ENCODE results near the gene SLC15A4.
"Not testable (repeated sequence)": the region's sequence is repeated elsewhere in the genome, so short reads cannot be mapped to it uniquely, and the experiment has no call there.

SLC15A4 gene

DNA sequence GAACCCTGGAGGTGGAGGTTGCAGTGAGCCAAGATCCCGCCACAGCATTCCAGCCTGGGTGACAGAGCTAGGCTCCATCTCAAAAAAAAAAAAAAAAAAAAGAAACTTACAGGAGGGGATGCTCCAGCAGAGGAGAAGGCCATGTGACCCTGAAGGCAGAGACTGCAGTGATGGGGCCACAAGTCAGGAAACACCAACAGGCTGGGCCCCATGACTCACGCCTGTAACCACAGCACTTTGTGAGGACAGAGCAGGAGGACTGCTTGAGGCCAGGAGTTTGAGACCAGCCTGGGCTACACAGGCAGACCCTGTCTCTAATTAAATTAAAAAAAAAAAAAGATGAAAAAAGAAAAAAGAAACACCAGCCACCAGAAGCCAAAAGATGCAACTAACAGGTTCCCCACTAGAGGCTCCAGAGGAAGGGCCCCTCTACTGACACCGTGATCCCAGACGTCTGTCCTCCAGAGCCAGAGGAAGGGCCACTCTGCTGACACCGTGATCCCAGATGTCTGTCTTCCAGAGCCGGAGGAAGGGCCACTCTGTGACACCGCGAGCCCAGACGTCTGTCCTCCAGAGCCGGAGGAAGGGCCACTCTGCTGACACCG lies 20.4 kb upstream of the SLC15A4 start:
- no peak for DNase-seq (ENCODE audit: low spot score)

DNA sequence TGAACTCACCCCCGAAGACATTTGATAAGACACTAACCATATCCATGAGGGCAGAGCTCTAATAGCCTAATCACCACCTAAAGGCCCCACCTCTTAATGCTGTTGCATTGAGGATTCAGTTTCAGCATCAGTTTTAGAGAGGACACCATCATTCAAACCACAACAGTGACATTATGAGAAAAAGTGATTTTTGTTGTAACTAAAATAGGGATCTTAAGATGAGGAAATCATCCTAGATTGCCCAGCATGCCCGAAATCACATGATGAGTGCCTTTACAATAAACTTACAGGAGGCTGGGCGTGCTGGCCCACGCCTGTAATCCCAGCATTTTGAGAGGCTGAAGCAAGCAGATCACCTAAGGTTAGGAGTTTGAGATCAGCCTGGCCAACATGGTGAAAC lies 19.8 kb upstream of the SLC15A4 start:
- DNase-seq (ENCODE audit: low spot score), result no peak

DNA sequence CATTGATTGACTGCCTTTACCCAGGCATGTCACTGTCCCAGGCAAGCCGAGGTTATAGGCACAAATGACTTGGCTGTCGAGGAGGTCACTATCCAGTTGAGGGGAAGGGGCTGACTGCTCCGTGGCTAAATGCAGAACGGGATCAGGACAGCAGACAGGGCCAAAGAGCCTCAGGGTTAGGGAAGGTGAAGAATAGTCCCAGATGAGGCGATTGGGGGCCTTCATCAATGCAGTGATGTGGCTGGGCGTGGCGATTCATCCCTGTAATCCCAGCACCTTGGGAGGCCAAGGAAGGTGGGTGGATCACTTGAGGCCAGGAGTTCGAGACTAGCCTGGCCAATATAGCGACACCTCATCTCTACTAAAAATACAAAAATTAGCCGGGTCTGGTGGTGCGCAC lies 18.8 kb upstream of the SLC15A4 start:
- DNase-seq (ENCODE audit: low spot score), result no peak

DNA sequence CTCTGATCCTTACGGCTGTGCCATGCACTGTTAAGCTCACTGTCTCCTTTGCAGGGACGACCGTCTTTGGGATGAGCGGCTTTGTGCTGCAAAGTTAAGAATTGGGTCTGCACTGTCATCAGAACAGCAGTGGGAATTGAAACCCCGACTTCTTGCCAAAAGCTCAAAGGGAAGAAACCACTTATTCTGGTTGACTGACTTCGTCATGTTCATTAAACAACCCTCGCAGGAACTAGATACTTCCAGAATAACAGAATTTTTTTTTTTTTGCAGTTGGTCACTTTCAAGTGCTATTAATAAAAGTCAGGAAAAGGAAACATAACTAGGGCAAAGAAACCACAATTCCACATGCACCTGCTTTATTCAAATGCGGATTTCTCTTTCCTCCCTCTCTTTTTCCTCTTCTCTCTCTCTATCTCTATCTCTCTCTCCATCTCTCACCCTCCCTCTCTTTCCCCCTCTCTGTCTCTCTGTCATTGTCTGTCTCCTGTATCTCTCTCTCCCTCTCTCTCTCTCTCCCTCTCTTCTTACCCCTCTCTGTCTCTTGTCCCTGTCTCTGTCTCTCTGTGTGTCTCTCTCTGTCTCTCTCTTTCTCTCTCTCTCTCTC lies 17.2 kb upstream of the SLC15A4 start:
- peak; percentile 51 for DNase-seq (ENCODE audit: low spot score)

DNA sequence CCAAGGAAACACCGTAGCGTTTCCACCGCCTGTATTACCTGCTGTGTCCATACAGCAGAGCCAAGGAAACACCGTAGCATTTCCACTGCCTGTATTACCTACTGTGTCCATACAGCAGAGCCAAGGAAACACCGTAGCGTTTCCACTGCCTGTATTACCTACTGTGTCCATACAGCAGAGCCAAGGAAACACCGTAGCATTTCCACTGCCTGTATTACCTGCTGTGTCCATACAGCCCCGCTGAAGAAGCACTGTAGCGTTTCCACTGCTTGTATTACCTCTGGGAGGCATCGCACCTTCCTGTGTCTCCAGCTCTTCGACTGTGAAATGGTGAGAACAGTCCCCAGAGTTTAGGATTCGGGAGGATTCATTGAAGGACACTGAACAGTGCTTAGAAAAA lies 16.1 kb upstream of the SLC15A4 start:
- DNase-seq (ENCODE audit: low spot score), result not testable (repeated sequence)

DNA sequence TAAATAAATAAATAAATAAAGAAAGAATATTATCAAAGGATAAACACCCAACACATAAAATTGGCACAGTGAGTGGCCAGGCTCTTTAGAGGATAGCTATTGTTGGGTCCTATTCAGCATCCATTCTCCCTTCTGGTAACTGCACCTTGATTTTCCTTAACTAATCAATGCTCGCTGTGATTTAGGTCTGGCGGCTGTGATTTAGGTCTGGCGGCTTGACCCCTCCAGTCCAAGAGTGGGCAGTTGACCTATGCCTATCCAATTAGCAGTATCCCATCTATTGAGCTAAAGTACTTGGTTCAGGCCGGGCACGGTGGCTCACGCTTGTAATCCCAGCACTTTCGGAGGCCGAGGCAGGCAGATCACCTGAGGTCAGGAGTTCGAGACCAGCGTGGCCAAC lies 9.7 kb upstream of the SLC15A4 start:
- no peak for DNase-seq (ENCODE audit: low spot score)

DNA sequence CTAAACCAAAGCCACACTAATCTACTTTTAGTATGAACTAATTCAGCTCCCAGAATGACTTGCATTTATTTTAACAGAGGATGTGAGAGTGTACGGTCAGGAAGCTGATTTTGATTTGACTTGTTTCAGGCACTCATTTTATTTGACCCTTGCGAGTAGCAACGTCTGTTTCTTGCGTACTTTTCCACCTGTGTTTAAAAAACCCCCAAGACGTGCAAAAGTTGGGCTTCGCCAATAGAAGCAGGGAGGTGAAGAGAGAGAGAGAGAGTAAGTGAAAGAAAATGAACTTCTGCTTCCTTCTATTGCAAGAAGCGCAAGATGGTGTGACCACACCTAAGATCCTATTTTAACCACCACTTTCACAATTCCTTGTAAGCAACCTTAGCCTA lies 6.7 kb upstream of the SLC15A4 start:
- DNase-seq (ENCODE audit: low spot score), result no peak

DNA sequence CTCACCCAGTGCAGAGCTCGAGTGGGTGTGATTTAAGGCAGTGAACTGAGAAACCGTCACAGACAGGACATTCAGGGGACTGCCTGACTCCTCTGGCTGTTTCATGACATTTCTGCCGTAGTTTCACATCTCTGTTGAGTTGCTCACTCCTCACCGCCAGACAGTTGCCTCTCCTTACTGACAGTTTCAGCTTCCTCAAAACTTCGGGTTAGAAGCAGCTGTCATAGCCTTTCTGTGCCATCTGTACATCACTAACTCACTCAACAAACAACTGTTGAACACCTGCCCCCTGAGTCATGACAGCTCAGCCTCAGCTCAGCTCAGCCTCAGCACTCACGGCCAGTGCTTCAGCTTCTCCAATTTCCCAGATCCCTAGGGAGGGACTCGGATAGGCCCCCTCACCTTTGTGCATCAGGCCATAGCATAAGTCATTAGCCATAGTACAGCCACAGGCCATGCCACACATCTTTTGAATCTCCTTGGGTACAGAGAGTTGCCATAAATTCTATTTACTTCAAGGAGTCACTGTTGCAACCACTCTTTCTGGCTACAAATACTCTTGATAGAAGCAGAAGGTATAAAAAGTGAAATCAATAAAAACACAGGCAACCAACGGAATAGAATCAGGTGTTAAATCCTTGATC lies 6.2 kb upstream of the SLC15A4 start:
- DNase-seq (ENCODE audit: low spot score), result no peak

DNA sequence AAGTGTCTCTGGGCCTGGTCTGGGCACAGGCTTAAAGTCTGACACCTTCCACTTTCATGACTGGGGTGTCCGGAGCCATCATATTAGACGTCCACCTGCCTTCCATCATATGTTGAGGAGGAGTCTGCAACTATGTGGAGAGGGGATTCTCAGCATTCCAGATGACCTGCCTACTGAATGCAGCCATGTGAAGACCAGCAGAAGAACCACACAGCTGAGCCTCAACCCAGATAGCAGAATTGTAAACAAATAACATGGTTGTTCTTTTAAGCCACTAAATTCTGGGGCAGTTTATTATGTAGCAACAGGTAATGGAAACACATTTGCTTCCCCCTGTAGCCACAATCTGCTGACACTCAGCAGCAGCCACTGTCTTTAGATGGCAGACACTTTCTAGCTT lies 4.0 kb upstream of the SLC15A4 start:
- no peak for DNase-seq (ENCODE audit: low spot score)

DNA sequence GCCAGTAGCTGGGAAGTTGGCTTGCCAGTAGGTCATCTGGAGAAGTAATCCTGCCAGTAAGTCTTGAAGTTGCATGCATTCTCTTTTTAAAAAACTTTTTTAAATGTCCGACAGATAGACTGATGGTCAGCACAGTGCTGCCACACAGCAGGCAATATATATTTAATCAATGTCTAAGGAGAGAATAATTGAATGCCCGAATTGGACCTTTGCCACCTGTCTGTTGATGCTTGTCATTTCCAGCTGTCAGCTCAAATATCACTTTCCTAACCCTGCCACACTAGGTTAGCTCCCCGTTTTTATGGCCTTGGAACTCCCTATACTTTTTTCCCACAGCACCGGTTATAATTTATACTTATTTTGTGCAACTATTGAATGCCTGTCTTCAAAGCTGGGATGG lies 2.1 kb upstream of the SLC15A4 start:
- DNase-seq (ENCODE audit: low spot score), result no peak

DNA sequence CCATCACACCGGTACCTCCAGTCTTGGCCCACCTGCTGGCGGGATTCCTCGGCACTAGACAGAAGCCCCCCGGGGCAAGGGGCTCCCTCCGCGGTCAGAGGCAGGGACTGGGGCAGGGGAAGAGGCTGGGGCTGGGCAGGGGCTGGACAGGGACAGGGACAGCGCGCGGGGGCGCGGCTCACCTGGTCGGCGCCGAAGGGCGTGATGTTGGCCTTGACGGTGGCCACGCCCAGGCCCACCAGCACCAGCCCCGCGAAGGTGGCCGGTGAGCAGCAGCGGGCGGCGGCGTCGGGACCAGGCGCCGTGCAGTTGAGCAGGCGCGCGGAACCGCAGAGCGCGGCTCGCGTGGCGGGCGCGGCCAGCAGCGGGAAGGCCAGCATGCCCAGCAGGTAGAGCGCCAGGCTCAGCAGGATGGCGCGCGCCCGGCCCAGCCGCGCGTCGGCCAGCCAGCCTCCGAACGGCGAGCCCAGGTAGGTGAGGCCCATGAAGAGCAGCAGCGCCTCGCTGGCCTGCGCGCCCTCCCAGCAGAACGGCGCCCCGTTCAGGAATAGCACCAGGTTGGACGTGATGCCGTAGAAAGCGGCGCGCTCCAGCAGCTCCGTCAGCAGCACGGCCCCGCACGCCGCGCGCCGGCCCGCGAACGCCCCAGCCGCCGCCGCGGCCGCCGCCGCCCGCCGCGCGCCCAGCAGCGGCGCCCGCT lies 392 bp downstream of the SLC15A4 start:
- DNase-seq (ENCODE audit: low spot score), result no peak

DNA sequence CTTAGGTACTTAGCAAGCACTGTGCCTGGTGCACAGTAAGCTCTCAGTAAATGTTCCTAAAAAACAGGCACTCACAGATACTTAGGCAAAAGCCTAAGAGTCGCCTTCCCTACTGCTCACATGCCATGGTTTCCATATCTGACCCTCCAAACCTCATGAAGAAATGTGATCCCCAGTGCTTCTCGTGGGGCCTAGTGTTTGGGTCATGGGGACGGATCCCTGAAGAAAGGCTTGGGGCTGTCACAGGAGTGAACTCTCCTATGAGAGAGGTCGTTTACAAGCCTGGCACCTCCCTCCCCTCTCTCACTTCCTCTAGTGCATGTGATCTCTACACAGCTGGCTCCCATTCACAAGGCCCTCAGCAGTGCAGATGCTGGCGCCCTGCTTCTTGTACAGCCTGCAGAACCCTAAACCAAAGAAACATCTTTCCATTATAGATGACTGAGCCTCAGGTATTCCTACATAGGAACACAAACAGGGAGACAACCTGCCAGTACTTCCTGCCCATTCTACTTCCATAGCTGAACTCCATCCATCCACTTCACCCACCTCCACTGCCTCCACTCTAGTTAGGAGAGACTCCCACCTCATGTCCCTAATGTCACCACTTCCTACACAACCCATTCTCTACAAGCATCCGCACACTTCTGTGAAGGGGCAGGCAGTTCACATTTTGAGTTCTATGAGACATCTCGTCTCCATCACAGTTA lies 2.9 kb downstream of the SLC15A4 start:
- peak; percentile 71 for DNase-seq (ENCODE audit: low spot score)

DNA sequence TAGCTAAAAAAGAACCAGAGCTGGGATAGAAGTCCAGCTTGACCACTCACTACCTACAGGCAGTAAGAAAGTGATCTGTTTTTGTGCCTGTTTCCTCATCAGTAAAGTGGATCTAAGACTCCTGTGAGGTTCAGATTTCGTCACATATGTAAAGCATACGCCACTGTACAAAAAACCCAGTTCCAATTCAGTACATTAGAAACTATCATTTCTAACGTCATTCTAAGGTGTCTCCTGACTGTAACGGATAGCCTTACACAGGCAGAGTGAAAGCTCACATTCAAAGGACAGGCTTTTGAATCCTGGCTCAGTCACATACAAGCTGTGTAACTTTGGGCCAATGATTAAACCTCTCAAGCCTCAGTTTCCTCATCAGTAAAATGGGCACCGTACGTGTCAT lies 3.5 kb downstream of the SLC15A4 start:
- DNase-seq (ENCODE audit: low spot score), result no peak

DNA sequence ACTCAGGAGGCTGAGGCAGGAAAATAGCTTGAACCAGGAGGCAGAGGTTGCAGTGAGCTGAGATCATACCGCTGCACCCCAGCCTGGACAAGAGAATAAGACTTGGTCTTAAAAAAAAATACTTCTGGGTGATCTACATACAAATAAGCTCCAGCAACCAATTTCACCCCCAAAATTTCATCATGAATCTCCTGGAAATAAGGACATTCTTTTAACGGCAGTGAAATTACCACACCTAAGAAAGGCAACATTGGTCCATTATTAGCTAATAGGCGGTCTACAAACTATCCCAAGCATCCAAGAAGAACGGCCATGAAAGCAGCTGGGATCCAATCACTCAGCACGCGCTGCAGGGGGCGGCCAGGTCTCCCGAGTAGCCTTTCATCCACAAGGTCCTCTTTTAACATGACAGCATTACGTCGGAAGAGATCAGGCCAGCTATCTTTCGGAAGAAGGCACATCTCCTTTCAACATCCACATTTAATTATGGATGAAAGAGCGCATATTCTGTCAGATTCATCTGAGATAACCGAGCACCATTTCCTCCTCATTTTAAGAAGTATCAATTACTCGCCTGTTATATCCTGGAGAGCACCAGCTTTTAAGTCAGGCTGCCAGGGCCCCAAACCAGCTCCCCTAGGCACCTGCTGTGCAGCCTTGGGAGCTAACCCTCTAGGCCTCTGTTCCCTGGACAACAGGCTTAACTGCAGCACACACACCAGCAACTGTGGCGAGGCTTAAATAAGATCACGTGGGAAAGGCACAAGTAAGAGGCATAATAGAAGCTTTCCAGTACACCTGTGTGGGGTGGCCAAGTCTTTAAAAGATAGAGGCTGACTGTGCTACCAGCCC lies 4.2 kb downstream of the SLC15A4 start:
- no peak for DNase-seq (ENCODE audit: low spot score)

DNA sequence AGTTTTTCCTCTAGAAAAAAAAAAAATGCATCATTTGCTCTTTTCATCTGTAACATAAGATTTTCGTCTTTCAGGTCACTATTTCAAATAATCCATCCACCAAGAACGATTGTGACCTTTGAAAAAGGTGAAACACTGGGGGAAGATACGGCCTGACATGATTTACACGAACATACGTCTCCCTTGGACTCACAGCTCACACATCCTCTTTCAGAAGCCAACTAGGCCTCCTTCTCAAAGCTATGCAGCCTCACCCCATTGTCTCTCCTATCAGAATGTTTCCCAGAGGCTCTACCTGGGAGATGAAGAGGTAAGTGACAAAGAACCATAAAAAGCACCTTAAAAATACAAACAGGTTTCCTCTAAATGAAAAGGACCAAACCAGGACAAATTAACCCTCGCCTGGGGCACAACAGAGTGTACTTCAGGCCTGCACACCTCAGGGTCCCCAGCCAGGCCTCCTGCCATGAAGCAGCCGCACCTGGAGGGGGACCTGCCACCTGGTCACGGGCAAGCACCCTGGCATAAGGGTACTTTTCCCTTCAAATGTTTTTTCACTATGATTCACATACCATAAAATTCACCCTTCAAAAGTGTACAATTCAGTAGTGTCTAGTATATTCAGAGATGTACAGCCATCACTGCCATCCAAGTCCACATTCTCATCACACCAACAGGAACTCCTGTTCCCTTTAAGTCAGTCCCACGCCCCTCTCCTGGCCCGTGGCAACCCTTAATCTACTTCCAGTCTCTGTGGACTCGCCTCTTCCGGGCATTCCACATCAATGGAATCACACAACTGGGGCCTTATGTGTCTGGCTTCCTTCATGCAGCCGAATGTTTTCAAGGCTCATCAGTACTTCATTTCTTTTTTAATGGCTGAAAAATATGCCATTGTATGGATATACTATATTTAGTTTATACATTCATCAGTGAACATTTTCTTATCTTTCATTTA lies 5.4 kb downstream of the SLC15A4 start:
- no peak for DNase-seq (ENCODE audit: low spot score)

DNA sequence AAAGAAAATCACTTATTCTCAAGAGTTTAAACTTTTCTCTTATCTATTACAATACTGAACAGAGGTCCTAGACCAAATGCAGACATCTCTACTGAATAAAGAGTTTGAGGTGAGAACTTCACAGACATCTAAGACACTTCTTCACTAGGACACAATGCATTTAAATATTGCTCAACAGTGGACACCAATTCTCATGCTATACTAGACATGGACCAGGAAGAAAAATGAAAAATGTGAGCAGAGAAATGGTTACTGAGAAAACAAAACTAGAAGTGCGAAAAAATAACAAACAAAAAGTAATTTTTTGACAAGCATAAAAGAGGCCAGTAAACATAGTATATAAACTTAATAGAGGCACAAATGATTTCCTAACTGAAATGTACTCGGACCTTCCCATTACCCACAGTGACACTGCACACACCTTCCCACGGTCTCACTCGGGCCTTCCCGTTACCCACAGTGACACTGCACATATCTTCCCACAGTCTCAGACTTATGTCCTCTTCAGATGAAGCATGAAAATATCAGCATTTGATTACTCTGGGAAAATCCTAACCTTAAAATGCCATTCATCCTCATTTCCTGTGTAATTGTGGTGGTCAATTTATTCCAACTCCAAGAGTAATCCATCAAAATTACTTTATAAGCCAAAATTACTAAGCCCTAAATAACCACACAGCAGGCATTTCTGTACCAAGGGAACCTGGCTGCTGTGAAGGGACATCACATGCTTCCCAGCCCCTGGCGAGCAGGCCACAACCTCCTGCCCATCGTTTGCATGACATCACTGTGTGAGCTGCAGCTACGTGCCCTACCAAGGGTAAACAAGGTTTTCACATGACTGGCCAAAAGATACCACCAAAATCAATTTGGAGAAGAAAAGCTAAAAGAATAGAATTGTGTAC lies 6.4 kb downstream of the SLC15A4 start:
- no peak for DNase-seq (ENCODE audit: low spot score)

DNA sequence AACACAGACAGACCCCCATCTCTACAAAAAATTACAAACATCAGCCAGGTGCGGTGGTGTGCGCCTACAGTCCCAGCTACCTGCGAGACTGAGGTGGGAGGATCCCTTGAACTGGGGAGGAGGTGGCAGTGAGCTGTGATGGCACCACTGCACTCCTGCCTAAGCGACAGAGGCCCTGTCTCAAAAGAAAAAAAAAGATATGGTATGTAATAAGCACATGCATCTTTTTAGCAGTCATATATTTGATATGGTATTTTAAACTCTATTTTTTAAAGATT lies 7.2 kb downstream of the SLC15A4 start:
- no peak for DNase-seq (ENCODE audit: low spot score)

DNA sequence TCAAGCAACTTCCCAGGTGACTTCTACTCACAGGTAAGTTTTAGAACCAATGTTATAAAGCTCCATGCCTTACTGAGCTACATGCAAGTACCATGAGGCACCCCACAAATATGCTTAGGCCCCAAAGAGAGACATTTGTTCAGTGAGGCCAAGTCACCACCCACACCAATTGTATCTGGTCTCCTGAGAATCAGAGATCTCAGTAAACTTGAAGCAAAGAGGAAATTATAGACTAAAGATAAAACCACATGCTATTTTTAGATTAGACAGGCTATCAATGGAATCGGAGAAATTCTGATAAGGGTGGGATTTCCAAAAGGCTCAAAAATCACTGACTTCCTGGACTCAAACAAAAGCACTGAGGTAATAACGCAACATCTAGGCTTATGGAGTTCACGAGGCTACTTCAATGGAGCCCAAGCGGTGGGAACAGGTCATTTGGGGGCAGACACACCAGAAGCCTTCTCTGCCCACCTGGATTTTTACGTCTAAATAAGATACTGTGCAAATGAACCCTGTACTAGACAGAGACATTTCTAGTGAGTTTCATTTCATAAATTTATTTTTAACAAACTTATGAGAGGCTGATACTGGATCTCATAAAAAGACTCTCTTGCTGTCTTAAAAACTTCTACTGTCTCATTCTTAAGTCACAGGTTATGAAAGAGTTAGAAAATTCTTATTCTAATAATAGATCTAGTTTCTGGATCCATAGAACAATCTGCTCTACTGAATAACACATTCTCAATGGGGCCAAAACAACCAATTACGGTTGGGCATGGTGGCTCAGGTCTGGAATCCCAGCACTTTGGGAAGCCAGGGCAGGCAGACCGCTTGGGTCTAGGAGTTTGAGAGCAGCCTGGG lies 7.7 kb downstream of the SLC15A4 start:
- DNase-seq (ENCODE audit: low spot score), result no peak

All from globus pallidus (tissue), 1 donor.